ENCODE results near the gene BAMBI. TPM values are rescaled to one million over a fixed set of nuclear protein-coding genes. Genes with fewer than 3 reads are reported as not detected.

Gene BAMBI
- total RNA-seq, 1 experiment from 2014 or later, result 51.3 TPM

DNA sequence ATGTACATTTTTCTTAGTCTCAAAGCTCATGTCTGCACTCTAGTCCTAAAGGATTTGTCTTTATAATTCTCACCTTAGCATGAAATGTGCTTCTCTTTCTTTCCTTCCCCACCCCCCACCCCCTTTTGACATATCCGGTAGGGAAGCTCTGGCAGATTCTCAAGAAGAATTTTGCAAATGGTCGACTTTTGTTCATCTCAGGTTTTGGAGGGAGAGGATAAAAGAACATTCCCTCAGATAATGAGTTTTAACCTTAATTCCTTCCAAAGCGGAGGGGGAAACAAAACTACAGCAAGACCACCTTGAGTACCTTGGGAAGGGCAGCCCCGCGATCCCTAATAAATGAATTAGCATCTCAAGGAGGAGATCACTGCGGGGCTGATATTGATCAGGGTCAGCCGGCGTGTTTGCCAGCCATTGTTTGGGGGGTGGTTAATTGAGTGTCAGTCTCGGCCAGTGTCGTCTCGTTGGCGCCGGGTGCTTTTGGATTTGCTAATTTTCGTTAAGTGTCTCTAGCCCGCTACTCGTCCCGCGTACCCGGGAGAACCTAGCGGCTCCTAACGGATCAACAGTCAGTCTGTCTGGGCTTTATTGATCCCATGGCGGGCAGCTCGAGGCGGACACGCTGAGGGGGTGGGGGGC lies 874 bp upstream of the BAMBI start:
- DNase-seq (ENCODE audit: low spot score), result no peak

GRCh38 chr10:28677888-28678686 lies 766 bp downstream of the BAMBI start:
- DNase-seq (ENCODE audit: low spot score), result no peak

- peak; percentile 53 for DNase-seq (ENCODE audit: low spot score)
These were observed 1.6 kb downstream of the BAMBI start for GRCh38 chr10:28678687-28679457.

DNA sequence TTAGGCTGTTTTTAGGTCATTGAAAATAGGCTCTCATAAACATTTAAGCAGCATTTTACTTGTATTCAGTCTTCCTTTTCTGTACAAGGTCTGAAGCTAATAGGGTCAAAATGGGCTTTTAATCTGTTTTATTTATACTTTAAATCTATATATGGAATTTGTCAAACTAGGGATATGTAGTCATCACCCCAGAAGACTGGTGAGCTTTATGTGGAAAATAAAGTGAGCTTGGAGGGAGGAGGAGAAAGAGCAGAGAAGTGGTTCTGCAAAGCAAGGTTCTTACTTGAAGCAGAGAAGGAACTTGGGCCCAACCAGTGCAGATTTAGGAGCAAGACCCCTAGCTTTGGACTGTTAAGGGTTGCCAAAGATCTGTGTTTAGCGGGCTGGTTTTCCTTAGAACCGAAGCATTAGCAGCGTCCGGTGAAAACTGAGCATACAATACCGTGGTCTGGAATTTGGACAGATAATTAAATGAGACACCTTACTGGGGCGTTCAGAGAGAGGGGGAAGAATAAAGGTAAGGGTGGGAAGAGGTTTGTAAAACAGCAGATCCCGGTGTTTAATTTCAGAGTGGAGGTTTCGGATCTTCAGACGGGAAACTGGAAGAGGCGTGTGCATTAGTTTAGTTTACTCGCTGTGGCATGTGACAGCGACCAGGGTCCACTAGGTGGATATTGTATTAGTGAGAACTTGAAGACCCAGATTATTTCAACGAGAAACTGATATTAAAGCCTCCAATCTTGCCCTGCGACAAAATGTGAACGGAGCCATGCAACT lies 2.4 kb downstream of the BAMBI start:
- DNase-seq (ENCODE audit: low spot score), result peak; percentile 29

GRCh38 chr10:28680358-28680752 lies 3.0 kb downstream of the BAMBI start:
- DNase-seq (ENCODE audit: low spot score), result no peak

GRCh38 chr10:28681291-28681763 lies 4.0 kb downstream of the BAMBI start:
- no peak for DNase-seq (ENCODE audit: low spot score)

DNA sequence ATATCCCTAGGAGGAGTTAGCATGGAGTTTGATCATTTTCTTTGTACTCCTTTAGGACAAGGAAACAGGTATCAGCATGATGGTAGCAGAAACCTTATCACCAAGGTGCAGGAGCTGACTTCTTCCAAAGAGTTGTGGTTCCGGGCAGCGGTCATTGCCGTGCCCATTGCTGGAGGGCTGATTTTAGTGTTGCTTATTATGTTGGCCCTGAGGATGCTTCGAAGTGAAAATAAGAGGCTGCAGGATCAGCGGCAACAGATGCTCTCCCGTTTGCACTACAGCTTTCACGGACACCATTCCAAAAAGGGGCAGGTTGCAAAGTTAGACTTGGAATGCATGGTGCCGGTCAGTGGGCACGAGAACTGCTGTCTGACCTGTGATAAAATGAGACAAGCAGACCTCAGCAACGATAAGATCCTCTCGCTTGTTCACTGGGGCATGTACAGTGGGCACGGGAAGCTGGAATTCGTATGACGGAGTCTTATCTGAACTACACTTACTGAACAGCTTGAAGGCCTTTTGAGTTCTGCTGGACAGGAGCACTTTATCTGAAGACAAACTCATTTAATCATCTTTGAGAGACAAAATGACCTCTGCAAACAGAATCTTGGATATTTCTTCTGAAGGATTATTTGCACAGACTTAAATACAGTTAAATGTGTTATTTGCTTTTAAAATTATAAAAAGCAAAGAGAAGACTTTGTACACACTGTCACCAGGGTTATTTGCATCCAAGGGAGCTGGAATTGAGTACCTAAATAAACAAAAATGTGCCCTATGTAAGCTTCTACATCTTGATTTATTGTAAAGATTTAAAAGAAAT lies 4.8 kb downstream of the BAMBI start:
- no peak for DNase-seq (ENCODE audit: low spot score)

DNA sequence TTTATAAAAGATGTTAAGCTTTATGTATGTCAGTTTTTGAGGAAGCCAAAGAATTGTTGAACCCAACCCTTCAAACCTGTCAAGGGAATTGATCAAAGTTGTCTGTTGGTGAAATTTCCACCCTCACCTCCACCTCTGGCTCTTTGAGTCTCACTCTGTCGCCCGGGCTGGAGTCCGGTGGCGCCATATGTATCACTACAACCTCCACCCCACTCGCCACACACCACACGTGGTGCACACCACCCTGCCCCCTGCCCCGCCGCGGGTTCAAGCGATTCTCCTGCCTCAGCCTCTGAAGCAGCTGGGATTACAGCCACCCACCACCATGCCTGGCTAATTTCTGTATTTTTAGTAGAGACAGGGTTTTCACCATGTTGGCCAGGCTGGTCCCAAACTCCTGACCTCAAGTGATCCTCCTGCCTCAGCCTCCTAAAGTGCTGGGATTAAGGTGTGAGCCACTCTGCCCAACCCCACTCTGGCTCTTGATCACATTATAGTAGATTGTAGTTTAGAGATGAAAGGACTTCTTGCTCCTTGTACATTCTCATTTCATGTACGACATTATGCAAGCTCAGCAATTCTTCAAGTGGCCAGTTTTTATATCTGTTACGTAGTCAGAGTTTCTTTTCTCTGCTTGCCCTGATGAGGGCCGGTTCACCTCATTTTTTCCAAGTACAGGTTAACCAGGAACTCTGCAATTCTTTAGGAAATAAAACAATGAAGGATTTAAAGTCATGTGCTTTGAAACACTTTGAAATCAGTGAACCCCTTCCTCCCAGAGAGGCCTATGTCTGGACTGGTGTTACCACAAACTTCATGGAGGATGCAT lies 7.0 kb downstream of the BAMBI start:
- no peak for DNase-seq (ENCODE audit: low spot score)

DNA sequence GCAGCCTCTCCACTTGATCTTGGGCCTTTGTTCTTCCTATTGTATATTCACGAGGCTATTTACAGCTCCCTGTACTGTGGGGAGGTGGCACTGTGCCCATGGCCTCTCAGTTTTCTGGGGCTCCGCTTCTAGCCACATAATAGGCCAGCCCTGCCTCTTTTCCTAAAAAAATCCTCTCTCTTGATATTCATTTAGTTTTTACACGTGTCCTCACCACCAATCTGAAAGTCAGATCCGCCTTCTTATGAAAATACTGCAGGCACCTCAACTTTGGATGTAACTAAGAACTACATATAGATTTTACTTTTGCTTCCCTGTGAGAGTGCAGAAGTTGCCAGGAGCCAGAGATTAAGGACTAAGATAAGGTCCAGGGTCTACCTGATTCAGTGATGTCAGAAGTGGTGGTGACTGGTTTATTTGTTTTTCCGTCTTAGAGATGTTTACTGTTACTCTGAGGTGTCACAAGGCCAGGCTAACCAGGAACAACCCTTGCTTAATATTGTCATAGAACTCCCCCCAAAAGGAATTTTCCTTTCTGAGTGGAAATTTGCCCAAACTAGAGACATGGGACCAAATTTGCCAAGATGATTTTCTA lies 7.8 kb downstream of the BAMBI start:
- DNase-seq (ENCODE audit: low spot score), result no peak

DNA sequence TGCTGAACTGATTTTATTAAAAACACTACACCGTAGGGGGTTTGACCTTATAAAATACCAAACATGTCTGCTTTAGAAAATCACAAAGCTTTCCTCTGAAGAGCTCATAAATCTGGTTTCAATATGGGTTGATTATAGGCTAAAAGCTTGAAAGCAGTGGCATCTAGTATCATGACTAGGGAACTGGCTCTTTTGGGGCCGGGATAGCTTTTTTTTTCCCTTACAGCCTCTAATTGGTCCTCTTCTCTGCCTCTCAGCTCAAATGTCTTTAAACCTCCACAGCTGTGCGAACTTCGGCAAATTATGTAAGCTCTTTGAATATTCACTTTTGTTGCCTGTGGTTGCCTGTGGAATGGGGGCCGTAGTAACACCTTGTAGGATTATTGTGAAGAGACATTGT lies 8.4 kb downstream of the BAMBI start:
- no peak for DNase-seq (ENCODE audit: low spot score)

DNA sequence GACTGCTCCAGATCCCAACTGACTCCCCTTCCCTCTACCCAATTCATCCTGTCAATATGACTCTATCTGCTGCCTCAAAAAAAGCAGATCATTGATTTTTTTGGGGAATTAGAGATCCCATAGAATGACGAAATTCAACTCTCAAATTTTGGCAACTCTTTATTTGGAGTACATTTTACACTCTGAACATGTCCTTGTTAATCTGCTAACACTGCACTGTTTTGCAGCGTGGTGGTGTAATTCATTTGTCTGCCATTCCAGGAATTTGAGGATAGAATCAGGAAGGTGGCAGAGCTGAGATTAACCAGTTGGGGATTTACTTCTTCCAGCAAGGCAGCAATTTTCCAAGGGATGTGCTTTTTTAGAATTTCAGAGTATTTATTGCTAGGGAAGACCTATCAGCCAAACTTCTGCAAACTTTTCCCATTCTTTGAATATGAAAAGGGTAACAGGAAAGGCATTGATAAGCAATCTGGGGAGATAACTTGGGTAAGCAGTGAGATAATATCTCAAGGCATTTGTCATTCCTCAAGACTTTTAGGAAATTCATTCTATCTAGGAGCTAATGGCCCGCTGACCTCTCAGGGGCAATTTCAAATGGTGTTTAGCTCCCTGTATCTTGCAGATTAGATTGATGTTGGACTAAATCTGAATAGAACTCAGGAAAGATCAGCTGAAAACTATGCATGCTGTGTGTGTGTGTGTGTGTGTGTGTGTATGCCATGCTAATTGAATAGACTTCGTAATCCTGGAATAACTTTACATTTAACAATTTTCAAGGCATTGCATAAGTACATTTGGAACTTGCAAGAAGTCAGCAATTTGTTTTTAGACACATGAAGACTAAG lies 9.7 kb downstream of the BAMBI start:
- DNase-seq (ENCODE audit: low spot score), result no peak

DNA sequence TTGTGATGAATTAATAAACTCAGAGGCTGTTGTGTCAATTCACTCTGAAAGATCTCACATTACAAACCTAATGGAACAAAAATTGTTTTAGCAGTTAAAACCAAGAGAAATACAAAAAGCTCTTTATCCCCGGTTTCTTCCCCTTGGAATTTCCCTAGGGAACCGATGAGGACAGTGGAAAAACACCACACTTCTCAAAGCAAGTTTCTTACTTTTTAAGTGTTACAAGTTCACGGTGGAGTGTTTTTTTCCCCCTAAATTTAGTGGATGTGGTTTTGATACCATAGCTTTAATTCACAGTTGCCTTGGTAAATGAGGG lies 10.3 kb downstream of the BAMBI start:
- DNase-seq (ENCODE audit: low spot score), result no peak

GRCh38 chr10:28690545-28690944 lies 13.2 kb downstream of the BAMBI start:
- DNase-seq (ENCODE audit: low spot score), result no peak

DNA sequence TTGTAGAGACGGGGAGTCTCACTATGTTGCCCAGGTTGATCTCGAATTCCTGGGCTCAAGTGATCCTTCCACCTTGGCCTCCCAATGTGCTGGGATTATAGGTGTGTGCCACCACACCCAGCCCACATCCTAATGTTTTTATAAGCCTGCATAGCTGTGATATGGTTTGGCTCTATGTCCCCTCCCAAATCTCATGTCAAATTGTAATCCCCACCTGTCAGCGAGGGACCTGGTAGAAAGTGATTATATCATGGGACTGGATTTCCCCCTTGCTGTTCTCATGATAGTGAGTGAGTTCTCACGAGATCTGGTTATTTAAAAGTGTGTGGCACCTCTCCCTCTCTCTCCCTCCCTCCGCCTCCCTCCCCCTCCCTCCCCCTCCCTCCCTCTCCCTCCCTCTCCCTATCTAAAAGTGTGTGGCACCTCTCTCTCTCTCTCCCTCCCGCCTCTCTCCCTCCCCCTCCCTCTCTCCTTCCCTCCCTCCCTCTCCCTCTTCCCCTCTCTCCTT lies 13.9 kb downstream of the BAMBI start:
- no peak for DNase-seq (ENCODE audit: low spot score)

DNA sequence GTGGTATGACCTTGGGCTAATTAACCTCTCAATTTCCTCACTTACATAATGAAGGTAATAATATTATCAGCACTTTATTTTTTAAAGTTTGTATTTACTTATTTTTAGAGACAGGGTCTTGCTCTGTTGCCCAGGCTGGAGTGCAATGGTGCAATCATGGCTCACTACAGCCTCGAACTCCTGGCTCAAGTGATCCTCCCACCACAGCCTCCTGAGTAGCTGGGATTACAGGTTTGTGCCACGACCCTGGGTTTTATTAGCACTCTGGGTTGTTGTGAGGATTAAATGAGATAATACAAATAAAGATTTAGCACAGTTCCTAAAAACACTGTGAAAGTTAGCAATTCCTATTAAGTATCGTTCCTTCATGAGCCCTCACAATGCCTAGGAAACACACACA lies 14.7 kb downstream of the BAMBI start:
- no peak for DNase-seq (ENCODE audit: low spot score)

- DNase-seq (ENCODE audit: low spot score), result no peak
These were observed 17.2 kb downstream of the BAMBI start for GRCh38 chr10:28694530-28694929.

DNA sequence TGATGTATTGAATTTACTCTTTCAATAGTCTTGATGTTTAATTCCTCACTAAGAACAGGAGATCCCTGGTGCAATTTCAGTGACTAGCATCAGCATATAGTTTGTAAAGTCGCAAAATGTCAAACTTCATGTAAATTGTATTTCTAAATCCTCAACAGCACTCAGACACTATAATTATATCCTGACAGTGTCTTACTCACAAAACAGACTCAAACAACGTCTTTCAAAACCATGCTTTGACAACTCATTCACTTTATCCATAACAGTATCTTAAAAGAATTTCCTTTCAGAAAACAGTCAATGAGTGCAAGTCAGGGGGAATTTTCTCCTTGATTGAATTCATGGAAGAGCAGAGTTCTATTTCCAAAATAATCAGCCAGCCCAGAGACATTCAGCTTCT lies 20.8 kb downstream of the BAMBI start:
- no peak for DNase-seq (ENCODE audit: low spot score)

DNA sequence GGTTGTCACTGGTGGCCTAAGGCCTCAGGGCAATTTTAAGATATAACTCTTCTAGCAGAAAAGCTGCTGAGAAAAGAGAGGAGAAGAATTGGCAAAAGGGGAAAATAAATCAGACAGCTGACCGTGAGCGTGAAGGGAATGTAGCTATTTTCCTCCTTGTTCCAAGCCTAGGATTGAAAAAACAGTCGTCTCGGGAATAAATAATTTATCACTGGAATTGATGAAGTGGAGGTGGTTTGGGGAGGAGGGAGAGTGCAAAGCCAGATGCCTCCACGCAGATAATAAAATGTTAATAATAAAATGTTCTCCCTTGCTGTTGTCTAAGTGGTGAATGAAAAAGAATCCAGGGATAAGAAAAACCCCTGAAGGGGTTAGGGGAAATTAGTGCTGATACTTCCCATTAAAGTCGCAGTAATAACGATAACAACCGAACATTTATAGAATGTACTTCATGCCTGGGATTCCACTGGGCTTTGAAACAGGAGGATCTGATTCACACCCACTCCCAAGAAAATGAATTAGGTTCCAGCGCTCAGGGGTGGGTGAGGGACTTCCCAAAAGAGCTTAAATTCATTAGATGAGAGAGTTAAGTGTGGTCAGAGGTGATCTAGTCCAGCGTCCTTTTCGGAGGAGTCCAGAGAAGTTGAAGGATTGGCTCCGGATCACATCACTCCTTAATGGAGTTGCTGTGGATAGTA lies 27.3 kb downstream of the BAMBI start:
- no peak for DNase-seq (ENCODE audit: low spot score)
